ENCODE data around the gene NUP210. TPM values are rescaled to one million over a fixed set of nuclear protein-coding genes. Genes with fewer than 3 reads are reported as not detected.
"Not testable (repeated sequence)": the region's sequence is repeated elsewhere in the genome, so short reads cannot be mapped to it uniquely, and the experiment has no call there.

The NUP210 gene
- total RNA-seq, 1 donor from 2014 or later: 1.9 TPM

- no peak for DNase-seq (ENCODE audit: low spot score)
These were observed 13.9 kb downstream of the NUP210 start for GRCh38 chr3:13406190-13406589.

GRCh38 chr3:13405614-13406013 is 14.5 kb downstream of the NUP210 start:
- no peak for DNase-seq (ENCODE audit: low spot score)

DNA sequence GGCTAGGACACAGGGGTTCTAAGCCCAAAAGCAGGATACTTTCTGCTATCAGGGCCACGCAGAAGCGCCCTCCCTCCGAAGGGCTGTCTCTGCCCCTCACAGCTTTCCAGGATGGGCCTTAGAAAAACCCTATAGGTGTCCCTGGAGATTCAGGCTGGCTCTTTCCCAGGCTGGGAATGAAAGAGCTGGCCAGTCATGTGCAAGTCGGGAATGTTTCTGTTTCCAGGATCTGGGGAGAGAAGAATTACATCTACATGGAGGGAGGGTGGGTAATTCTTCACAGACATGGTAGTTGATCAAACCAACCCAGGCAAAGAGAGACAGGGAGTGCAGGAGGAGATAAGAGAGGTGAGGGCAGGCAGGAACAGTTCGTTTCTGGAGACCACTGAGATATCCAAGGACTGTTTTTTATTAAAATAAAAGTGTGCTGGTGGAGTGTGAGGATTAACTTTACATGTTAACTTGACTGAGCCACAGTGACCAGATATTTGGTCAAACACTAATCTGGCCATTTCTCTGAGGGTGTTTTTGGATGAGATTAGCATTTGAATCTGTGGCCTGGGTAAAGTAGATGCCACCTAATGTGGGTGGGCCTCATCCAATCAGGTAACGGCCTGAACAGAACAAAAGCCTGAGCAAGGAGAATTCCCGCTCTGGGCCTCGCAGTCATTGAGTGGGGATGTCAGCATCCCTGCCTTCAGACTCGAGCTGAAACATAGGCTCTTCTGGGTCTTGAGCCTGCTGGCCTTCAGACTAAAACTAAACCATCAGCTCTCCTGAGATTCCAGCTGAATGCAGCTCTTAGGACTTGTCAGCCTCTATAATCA is 15.3 kb downstream of the NUP210 start:
- DNase-seq (ENCODE audit: low spot score): no peak

GRCh38 chr3:13403847-13404246 is 16.3 kb downstream of the NUP210 start:
- no peak for DNase-seq (ENCODE audit: low spot score)

GRCh38 chr3:13403213-13403819 is 16.8 kb downstream of the NUP210 start:
- DNase-seq (ENCODE audit: low spot score): no peak

DNA sequence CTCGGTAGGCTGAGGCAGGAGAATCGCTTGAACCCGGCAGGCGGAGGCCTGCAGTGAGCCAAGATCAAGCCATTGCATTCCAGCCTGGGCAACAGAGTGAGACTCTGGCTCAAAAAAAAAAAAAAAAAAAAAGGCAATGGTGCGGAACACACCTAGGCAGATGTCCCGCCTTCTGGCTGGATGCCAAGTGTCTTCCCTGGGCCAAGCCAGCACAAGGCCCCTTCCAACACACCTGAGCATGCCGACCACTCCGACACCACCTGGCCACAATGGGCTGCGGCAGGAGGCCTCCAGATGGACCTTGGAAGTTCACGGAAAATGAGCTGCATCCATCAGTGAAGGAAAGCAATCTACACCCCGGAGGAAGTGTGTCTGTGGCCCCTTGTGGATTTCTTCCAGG is 19.0 kb downstream of the NUP210 start:
- DNase-seq (ENCODE audit: low spot score): no peak

DNA sequence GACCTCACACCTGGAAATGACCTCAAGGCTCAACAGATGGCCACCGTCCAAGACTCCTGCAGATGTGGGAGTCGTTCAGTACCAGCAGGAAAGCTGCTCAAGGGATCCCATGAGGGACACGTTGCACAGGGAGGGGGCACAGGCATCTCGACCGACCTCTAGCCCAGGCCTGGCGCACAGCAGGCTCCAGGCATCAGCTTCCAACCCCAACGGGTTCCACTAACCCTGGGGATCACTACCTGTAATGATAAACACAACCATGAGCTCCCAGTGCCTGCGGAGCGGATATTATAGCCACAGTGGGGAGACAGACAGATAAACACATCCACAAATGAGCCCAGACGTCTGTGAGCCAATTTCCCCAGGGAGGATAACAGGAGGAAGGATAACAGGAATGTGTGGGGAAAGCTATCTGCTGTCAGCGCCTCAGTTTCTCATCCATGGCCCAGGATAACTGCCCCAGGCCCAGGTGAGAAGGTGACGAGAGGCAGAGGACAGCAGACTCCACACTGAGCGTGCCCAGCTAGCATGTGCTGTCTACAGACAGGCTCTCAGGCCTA is 19.9 kb downstream of the NUP210 start:
- no peak for DNase-seq (ENCODE audit: low spot score)

GRCh38 chr3:13399603-13400002 is 20.5 kb downstream of the NUP210 start:
- DNase-seq (ENCODE audit: low spot score): no peak

GRCh38 chr3:13397316-13397715 is 22.8 kb downstream of the NUP210 start:
- DNase-seq (ENCODE audit: low spot score): no peak

DNA sequence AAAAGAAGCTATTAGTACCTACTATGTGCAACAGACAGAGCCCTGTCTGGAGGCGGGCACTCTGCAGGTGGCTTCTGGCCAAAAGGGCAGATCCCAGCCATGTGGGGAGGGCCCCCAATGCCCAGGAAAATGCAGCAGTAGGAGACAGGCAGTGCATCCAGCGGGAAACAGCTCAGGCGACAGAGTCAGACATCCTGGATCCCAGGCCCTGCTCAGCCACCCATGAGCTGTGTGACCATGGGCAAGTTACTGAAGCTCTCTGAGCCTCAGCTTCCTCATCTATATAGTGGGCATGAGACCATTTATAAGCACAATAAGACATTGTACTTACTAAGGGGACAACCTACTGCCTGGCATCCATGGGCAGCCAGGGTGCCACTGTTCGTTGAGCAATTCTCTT is 25.8 kb downstream of the NUP210 start:
- DNase-seq (ENCODE audit: low spot score): no peak

DNA sequence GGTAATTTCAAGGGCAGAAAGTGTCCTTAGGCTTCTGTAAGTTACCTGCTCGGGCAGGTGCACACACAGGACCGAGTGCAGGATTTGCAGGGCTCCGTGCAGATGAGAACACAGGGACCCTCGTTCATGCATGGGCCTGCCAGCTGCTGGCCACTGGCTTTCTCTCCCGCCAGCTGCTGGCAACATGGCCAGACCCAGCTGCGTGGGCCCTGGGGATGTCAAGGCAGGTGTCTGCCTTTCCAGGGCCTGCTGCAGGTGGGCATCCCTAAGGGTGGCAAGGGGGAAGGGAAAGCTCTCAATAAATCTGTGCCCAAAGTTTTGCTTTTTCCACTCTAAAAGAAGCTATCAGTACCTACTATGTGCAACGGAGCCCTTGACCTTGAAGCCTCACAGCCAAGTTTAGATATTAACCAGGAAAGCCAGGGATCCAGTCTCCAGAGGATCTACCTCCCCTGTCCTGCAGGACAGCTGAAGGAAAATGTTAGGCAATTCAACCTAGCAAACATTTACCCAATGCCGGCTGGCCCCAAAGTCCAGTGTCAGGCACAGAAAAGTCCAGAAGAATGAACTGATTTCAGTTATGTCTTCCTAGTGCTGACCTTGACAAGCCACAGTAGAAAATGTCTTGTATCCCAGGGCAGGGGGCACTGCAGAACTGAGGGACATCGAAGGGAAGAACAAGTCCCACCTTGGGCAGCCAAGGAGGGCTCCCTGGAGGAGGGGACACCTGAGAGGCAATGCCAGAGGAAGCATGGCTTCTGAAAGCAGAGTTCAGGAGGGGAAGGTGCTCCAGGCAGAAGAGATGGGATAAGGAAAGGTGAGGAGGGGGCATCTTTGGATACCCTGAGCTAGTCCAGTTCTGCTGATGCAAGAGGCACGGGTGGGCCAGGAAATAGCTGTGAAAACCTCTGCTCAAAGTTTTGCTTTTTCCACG is 26.4 kb downstream of the NUP210 start:
- no peak for DNase-seq (ENCODE audit: low spot score)

GRCh38 chr3:13391308-13391707 is 28.8 kb downstream of the NUP210 start:
- no peak for DNase-seq (ENCODE audit: low spot score)

GRCh38 chr3:13389378-13389777 is 30.7 kb downstream of the NUP210 start:
- no peak for DNase-seq (ENCODE audit: low spot score)

GRCh38 chr3:13388816-13389215 is 31.3 kb downstream of the NUP210 start:
- no peak for DNase-seq (ENCODE audit: low spot score)

- DNase-seq (ENCODE audit: low spot score): no peak
These were observed 34.7 kb downstream of the NUP210 start for GRCh38 chr3:13385373-13385965.

- DNase-seq (ENCODE audit: low spot score): no peak
These were observed 39.2 kb downstream of the NUP210 start for GRCh38 chr3:13380971-13381370.

DNA sequence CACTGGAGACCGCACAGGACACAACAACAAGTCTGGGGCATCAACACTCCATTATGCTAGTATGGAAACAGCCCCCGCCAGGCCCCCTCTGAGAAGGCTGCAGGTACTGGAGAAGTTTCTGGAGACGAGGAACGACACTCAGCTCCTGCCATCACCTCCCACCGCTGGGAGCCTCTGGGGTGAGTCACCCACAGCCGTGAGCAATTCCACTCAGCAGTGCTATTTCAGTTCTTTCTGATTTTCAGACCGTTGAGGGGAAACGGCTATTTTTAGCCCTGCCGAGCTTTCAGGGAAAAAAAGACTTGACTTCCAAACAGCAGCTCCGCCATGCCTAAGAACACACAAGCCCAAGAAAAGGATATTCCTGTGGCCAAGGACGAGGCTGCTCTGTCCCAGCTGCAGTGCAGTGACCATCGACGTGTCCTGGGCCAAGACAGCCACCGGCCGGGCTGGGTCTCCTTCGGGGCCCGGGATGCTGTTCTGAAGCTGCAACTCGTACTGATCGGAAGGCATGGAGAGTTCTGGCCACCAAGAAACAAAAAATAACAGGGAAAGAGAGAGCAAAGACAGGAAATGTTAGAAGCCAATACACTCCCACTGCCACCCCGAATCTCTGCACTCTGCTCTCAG is 40.8 kb downstream of the NUP210 start:
- peak; percentile 84 for DNase-seq (ENCODE audit: low spot score)

- no peak for DNase-seq (ENCODE audit: low spot score)
These were observed 42.0 kb downstream of the NUP210 start for GRCh38 chr3:13378155-13378554.

DNA sequence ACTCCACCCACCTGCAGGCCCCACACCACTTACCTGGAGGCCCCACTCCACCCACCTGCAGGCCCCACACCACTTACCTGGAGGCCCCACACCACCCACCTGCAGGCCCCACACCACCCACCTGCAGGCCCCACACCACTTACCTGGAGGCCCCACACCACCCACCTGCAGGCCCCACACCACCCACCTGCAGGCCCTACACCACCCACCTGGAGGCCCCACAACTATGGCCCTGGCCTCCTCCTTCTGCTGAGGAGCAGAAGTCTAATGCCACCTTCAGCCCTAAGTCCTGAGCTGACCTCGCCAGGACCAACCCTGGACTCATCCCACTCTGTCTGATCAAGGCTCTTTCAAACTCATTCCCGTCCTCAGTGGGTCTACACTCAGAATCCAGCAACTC is 42.4 kb downstream of the NUP210 start:
- not testable (repeated sequence) for DNase-seq (ENCODE audit: low spot score)

- DNase-seq (ENCODE audit: low spot score): no peak
These were observed 43.1 kb downstream of the NUP210 start for GRCh38 chr3:13377021-13377420.

DNA sequence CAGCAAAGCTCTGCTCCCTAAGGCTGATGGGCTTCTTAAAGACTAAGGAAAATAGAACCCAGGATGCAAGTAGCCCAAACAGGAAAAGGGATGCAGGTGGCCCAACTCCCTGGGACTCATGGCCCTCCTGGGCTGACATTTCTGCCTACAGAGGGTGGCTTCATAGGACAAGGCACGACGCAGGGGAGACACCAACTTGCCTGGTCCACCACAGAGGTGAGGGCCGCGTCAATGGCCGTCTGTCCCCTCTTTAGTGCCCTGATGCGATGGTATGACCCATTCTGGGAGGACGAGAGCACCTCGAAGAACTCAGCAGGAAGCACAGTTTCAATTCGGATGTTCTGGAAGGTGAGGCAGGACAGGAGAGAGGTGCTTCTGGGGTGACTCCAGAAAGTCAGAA is 44.0 kb downstream of the NUP210 start:
- DNase-seq (ENCODE audit: low spot score): no peak

Data from umbilical cord (tissue), 2 donors.